Activated CD8-positive, alpha-beta memory T cell treated with anti-CD3 and anti-CD28 coated beads, Interleukin-2, amount 50 U/mL, for 4 hours (primary cell): ENCODE measurements around the gene PRKAB2.
"Not testable (repeated sequence)": the region's sequence is repeated elsewhere in the genome, so short reads cannot be mapped to it uniquely, and the experiment has no call there.

Experiments used
- DNase-seq: peaks from one replicate; pipeline ENCODE4 v3.0.0-alpha.2; 2020

PRKAB2 gene

DNA sequence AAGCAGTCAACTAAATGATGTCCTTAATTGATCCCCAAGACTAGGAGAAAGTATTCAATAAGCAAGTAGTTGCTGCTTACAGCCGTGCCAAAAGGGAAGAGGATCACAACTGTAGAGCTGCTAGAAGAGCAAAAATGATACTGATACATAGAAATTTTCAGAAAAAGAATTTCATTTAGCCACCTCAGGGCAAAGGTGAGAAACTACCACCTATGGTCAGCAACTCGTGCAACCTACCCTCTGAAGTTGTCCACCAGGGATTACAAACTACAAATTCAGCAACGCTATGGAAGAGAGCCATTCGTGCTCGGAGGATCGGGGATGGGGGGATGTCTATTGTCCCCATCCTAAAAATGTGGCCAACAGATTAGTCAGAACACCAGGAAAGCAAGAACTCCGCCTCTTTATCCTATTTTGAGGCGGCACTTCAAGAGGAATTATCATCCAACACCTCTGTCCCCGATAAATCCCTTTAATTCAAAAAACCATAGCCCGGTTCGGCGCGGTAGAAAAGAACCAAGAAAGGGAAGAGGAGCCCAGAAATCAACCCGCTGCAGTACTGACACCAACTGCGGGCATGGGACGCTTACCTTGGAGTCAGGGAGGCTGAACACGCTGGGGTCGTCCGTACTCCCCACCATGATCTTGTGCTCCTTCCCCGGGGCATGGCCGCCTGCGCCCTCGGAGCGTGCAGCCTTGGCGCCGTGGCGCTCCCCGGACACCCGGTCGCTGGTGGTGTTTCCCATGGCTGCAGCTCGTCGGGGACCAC is 687 bp downstream of the PRKAB2 start:
- DNase-seq = no peak

DNA sequence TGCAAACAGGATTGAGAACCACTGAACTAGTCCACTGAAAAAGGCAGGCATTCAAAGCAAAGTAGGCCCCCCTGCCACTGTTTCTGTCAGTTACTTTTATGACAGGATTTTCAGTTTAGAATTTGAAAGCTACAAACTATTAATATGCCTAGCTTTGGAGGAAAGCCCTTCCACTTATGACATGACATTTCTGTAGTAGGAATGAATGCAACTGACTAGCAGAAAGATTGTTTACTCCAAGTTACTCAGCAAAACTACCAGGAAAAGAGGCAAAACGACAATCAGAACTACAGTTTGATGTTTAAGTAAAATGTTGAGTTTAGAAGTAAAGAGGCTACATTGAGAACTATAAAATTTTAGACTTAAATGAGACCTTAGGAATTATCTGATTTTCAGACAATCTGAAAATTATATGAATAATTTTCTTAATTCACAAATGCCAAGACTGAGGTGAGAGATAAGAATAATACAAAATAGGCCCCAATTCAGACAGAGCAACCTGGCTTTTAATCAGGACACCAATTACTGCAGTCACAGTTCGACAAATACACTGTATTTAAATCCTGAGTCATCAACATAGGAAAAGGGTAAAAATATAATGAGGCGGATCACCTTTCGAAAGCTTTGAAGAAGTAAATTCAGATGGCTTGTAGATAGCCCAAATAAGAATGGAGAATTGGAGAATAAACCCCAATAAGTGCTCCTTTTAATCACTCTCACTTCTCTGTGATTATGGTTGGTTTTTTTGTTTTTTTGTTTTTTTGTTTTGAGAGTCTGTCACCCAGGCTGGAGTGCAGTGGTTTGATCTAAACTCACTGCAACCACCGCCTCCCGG is 2.2 kb downstream of the PRKAB2 start:
- no peak for DNase-seq

- no peak for DNase-seq
These were observed 3.1 kb downstream of the PRKAB2 start for GRCh38 chr1:147169171-147169570.

DNA sequence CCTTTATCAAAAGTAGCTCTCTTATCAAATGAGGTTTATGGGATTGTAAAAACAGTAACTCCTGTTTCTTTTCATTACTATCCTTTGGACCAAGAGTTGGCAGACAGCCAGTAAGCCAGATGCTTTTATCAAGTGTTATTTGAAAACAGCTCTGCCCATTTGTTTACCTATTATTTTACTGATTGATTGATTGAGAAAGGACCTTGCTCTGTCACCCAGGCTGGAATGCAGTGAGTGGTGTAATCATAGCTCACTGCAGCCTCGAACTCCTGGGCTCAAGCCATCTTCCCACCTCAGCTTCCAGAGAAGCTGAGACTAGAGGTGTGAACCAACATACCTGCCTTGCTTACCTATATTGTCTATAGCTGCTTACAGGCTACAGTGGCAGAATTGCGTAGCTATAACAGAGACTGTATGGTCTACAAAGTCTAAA is 3.6 kb downstream of the PRKAB2 start:
- no peak for DNase-seq

GRCh38 chr1:147167365-147167764 is 4.9 kb downstream of the PRKAB2 start:
- no peak for DNase-seq

DNA sequence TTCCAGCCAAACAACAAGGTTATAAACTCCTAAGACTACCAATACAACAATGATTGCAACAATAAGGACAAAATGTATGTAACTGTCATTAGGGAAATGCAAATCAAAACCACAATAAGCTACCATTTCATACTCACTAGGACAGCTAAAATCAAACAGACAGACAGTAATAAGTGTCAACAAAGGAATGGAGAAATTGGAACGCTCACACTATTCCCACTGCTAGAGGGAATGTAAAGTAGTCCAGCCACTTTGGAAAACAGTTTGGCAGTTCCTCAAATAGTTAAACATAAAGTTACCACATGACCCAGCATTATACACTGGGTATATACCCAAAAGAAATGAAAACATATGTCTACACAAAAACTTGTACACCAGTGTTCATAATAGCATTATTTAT is 9.3 kb downstream of the PRKAB2 start:
- no peak for DNase-seq

DNA sequence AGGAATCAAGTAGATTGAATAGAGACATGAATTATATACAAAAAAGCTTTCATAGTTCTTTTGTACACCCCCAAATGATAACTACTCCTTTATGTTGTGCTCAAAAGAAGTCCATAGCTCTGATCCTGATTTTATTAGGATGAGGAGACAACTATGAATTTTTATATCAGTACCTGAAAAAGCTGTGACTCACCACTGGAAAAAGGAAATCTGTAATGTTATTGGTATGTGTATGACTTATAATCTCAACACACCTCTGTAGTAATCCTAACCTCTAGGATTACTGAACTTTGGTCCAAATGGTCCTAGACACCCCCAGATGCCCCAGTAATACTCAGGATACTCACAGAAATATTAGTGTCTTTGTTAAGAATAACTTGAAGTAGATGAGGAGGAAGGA is 10.2 kb downstream of the PRKAB2 start:
- DNase-seq = no peak

DNA sequence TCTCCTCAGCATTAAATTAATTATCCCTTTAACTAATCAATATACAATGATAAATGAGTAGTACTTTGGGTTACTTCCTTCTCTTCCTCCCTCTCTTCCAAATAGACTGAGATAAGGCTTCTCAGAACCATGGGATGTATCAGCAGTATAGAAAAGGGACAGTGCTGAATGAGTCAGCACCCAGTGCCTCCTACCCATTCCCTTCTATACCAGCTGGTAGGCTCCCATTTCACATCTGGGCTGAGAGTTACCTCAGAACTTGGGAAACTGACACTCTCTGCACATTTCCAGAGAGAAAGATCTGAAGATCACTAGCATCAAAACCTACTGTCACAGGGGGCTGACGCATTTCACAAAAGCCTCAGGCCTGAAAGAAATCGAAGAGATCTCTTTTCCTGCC is 15.2 kb downstream of the PRKAB2 start:
- not testable (repeated sequence) for DNase-seq

GRCh38 chr1:147156642-147157041 is 15.6 kb downstream of the PRKAB2 start:
- DNase-seq = no peak

GRCh38 chr1:147152772-147153171 is 19.5 kb downstream of the PRKAB2 start:
- no peak for DNase-seq

DNA sequence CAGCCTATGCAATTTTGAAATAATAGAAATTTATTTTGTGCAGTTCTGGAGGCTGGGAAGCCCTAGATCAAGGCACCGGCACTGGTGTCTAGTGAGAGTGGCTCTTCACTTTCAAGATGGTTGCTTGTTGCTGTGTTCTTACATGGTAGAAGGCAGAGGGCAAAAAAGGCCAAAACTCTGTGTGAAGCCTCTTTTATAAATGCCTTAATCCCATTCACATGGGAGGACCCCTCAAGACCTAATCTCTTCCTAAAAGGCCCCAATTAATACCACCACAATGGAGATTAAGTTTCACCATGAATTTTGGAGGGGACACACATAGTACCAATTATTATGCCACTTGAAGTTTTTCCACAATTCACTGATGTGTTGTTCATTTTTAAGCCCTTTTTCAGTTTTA is 21.0 kb downstream of the PRKAB2 start:
- DNase-seq = no peak

- DNase-seq = no peak
These were observed 29.4 kb downstream of the PRKAB2 start for GRCh38 chr1:147142886-147143285.

DNA sequence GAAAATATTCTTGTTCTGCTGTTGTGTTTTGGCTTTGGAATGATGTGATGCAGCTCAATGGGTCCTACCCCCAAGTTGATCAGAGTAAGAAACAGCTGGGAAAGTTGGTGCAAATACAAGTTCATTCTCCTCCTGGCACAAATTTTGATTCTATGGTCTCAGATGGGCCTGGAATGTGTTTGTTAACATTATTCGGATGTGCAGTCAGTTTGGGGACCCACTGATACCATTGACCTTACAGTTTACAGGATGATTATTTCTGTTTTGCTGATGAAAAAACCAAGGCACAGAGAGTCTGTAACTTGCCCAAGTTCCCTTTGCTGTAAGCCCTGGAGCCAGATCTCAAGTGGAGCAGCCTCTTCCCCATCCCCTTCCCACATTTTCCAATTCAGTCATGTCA is 41.5 kb downstream of the PRKAB2 start:
- DNase-seq = not testable (repeated sequence)

- DNase-seq = no peak
These were observed 43.0 kb downstream of the PRKAB2 start for GRCh38 chr1:147129116-147129873.

GRCh38 chr1:147124266-147124665 is 48.0 kb downstream of the PRKAB2 start:
- no peak for DNase-seq

- DNase-seq = no peak
These were observed 55.2 kb downstream of the PRKAB2 start for GRCh38 chr1:147117109-147117508.

GRCh38 chr1:147115496-147115895 is 56.8 kb downstream of the PRKAB2 start:
- no peak for DNase-seq

DNA sequence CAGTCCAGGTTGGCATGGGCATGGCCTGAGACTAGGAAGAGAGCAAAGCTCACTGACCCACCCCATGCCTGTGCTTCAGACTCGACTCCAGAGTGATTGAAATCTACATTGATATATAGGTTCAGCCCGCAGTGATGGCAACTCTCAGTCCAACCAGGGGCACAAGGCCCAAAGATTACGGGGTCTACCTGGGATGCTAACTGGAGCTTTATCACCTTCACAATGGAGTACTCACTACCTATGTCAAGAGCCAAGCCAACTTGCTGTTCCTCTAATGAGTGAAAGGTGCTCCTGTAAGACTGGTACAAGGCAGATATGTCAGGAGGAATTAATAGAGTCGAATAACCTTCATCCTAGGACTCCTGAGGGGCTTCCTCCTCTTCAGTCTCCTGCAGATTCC is 57.2 kb downstream of the PRKAB2 start:
- DNase-seq = not testable (repeated sequence)

GRCh38 chr1:147114353-147114752 is 57.9 kb downstream of the PRKAB2 start:
- DNase-seq = not testable (repeated sequence)

GRCh38 chr1:147111381-147112130 is 60.7 kb downstream of the PRKAB2 start:
- no peak for DNase-seq

DNA sequence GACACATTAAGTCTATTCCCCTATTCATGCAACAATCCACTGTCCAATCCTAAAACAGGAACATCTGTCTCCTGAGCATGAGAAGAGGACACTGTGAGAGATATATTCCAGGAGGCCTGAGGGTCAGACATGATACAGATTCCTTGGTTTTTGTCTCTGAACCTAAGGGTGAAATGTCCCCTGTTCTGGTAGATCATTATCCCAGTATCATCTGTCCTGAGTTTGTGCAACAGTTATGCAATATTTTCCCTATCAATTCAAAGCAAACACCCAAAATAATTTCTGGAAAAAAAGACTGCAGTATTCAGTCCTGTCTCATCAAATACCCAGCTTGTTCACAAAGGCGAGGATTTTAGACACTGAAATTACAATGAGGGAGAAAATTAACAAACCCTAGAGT is 61.4 kb downstream of the PRKAB2 start:
- no peak for DNase-seq

DNA sequence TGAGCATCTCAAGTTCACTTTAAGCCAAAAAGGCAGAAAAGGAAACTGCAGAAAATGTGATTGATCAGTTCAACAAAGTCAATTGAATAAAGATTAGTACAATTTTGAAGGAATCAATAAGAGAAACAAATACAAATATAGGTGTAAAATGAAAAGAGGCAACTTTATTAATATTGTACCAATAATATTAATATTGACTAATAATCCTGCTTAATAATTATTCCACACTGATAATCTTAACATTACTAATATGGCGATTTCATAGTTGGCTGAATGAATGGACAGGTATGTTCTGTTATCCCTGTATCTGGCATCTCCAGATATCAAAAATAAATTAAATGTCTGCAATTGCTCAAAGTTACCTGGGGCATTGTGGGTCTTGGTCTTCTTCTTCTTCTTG is 61.8 kb downstream of the PRKAB2 start:
- DNase-seq = no peak

- DNase-seq = no peak
These were observed 62.5 kb downstream of the PRKAB2 start for GRCh38 chr1:147109762-147110161.
